Activated naive CD8-positive, alpha-beta T cell treated with anti-CD3 and anti-CD28 coated beads, Interleukin-2, amount 10 ng/mL, durations not matched to agents 7 days and 5 days (primary cell): Measurements from ENCODE around the gene CIAO1. TPM values are rescaled to one million over a fixed set of nuclear protein-coding genes. Genes with fewer than 3 reads are reported as not detected.
A peak's percentile ranks its signal among the peaks of the same experiment; 100 is the strongest.

Source experiments
- ATAC-seq: fragments of 150-1000 bp; cut with Tn5 transposase; one replicate; pipeline ENCODE4 v1.10.0; 2021; ENCODE audit warnings: low read depth, moderate library complexity
- POLR2A ChIA-PET: fragments of 350-600 bp; sonication (Branson Sonifier 250); formaldehyde crosslinking; loops from one replicate; lab custom pipeline; 2021; ENCODE audit warnings: antibody characterized with exemption; lab: Charles Lee
- DNase-seq: peaks from one replicate; pipeline ENCODE4 v3.0.0; 2021
- H3K27ac Mint-ChIP-seq: one replicate; pipeline ENCODE4 v1.8.0; 2022; ENCODE audit warnings: mild to moderate bottlenecking, mixed read lengths
- H3K27me3 Mint-ChIP-seq: one replicate; pipeline ENCODE4 v1.8.0; 2022; ENCODE audit warnings: mild to moderate bottlenecking, moderate library complexity, mixed read lengths
- H3K36me3 Mint-ChIP-seq: one replicate; pipeline ENCODE4 v1.8.0; 2021; ENCODE audit warnings: mild to moderate bottlenecking, mixed read lengths
- H3K4me1 Mint-ChIP-seq: one replicate; pipeline ENCODE4 v1.8.0; 2021; ENCODE audit warnings: mixed read lengths
- H3K4me3 Mint-ChIP-seq: one replicate; pipeline ENCODE4 v1.8.0; 2022; ENCODE audit warnings: mild to moderate bottlenecking, moderate library complexity, mixed read lengths
- H3K9me3 Mint-ChIP-seq: one replicate; pipeline ENCODE4 v1.8.0; 2021; ENCODE audit warnings: mixed read lengths
- total RNA-seq, 2 experiments: library from RNA; stranded (reverse); gene quantifications; one replicate each; pipeline ENCODE4 v1.2.3, GENCODE V29; 2021

Gene CIAO1
- total RNA-seq, 2 experiments from 2014 or later: 66.2 to 68.2 TPM

GRCh38 chr2:96240341-96241038, 25.5 kb upstream of the CIAO1 start:
- H3K4me1 Mint-ChIP-seq: peaks cover 28% of the 10 kb centered on the region
- ATAC-seq (no peak), DNase-seq (no peak)
- peak overlapping the region; percentile 63 for H3K27ac Mint-ChIP-seq
- POLR2A ChIA-PET: interaction anchor here (1.4 to 4.8 kb wide), 4 partner anchors 16 to 31 kb away, joined by 4 to 42 read pairs (median 6); partner anchors contain the start of gene STARD7
- H3K4me3 Mint-ChIP-seq: no peak overlapping the region
- H3K36me3 Mint-ChIP-seq: peaks cover 12% of the 10 kb centered on the region
- no peaks in the 10 kb centered on the region for H3K9me3 Mint-ChIP-seq
- H3K27me3 Mint-ChIP-seq: no peaks in the 10 kb centered on the region

GRCh38 chr2:96241227-96241626, 24.8 kb upstream of the CIAO1 start:
- Mint-ChIP-seq H3K4me3 (peak overlapping the region; percentile 74), H3K27ac (peak overlapping the region; percentile 97), H3K9me3 (no peaks in the 10 kb centered on the region), H3K36me3 (peaks cover 14% of the 10 kb centered on the region), H3K27me3 (no peaks in the 10 kb centered on the region), H3K4me1 (peaks cover 35% of the 10 kb centered on the region)
- ATAC-seq (no peak), DNase-seq (no peak)
- POLR2A ChIA-PET: interaction anchor here (0.9 to 4.8 kb wide), 9 partner anchors 8 to 67 kb away, joined by 3 to 42 read pairs (median 6); partner anchors contain the start of gene STARD7

- peak overlapping the region; percentile 97 for H3K27ac Mint-ChIP-seq
- H3K27me3 Mint-ChIP-seq: no peaks in the 10 kb centered on the region
- DNase-seq: peak; percentile 43
- H3K4me1 Mint-ChIP-seq: peaks cover 41% of the 10 kb centered on the region
- H3K36me3 Mint-ChIP-seq: peaks cover 17% of the 10 kb centered on the region
- H3K4me3 Mint-ChIP-seq: peak overlapping the region; percentile 74
- POLR2A ChIA-PET: interaction anchor here (0.6 to 4.8 kb wide), 13 partner anchors 9 to 68 kb away, joined by 3 to 42 read pairs (median 4); partner anchors contain the start of gene STARD7
- ATAC-seq: peak; percentile 96
- H3K9me3 Mint-ChIP-seq: no peaks in the 10 kb centered on the region
These were observed 24.0 kb upstream of the CIAO1 start for GRCh38 chr2:96241900-96242611.

GRCh38 chr2:96243843-96244242, 22.2 kb upstream of the CIAO1 start:
- ATAC-seq (no peak), DNase-seq (no peak)
- POLR2A ChIA-PET: interaction anchor here (2.5 kb wide), 1 partner anchor 10 kb away, joined by 10 read pairs; no protein-coding TSS in a partner anchor
- Mint-ChIP-seq H3K27me3 (no peaks in the 10 kb centered on the region), H3K9me3 (no peaks in the 10 kb centered on the region), H3K27ac (no peak overlapping the region), H3K4me1 (peaks cover 47% of the 10 kb centered on the region), H3K4me3 (no peak overlapping the region), H3K36me3 (peaks cover 17% of the 10 kb centered on the region)

DNA sequence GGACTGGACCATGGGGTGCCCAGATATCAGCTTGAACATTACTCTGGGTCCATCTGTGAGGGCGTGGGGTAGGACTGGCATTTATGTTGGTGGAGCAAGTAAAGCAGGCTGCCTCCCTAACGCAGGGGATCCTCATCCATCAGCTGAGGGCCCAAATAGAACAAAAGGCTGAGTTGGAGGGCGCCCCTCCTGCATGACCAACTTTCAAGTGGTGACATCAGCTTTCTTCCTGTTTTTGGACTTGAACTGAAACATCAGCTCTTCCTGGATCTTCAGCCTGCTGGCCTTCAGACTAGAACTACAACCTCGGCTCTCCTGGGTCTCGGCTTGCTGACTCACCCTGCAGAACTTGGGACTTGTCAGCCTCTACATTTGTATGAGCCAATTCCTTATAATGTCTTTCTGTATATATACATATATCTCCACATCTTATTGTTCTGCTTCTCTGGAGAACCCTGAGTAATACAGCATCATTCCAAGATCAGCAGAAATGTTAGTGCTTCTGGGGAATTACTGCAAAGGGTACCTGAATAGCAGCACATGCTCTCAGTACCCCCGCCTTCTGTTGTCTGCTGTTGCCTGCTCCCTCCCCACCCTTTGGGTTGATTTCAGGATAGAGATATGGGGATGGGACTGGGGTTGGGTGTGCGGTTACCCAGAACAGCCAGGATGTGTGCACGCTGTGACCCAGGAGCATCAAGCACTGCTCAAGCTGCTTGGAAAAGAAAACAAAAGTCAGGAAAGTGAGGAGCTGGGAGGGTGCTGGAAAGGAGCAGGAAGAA, 20.2 kb upstream of the CIAO1 start:
- H3K36me3 Mint-ChIP-seq: peaks cover 19% of the 10 kb centered on the region
- peaks cover 53% of the 10 kb centered on the region for H3K4me1 Mint-ChIP-seq
- POLR2A ChIA-PET: interaction anchor here (0.5 to 0.7 kb wide), 3 partner anchors 10 to 63 kb away, joined by 3 to 4 read pairs (median 3); no protein-coding TSS in a partner anchor

GRCh38 chr2:96247009-96247408, 19.0 kb upstream of the CIAO1 start:
- POLR2A ChIA-PET: no interaction called here
- H3K27me3 Mint-ChIP-seq: no peaks in the 10 kb centered on the region
- H3K27ac Mint-ChIP-seq: peak overlapping the region; percentile 50
- H3K9me3 Mint-ChIP-seq: no peaks in the 10 kb centered on the region
- no peak overlapping the region for H3K4me3 Mint-ChIP-seq
- peaks cover 19% of the 10 kb centered on the region for H3K36me3 Mint-ChIP-seq
- ATAC-seq: no peak
- DNase-seq: no peak
- H3K4me1 Mint-ChIP-seq: peaks cover 47% of the 10 kb centered on the region

More for the DNA sequence above, 20.2 kb upstream of the CIAO1 start:
- no peak overlapping the region for H3K4me3 Mint-ChIP-seq
- no peaks in the 10 kb centered on the region for H3K9me3 Mint-ChIP-seq
- H3K27ac Mint-ChIP-seq: peak overlapping the region; percentile 72
- no peak for DNase-seq
- no peaks in the 10 kb centered on the region for H3K27me3 Mint-ChIP-seq
- no peak for ATAC-seq

- no peak overlapping the region for H3K4me3 Mint-ChIP-seq
- peaks cover 40% of the 10 kb centered on the region for H3K4me1 Mint-ChIP-seq
- H3K36me3 Mint-ChIP-seq: peaks cover 17% of the 10 kb centered on the region
- peak overlapping the region; percentile 30 for H3K27ac Mint-ChIP-seq
- ATAC-seq: no peak
- H3K9me3 Mint-ChIP-seq: no peaks in the 10 kb centered on the region
- POLR2A ChIA-PET: no interaction called here
- DNase-seq: no peak
- H3K27me3 Mint-ChIP-seq: no peaks in the 10 kb centered on the region
These were observed 18.1 kb upstream of the CIAO1 start for GRCh38 chr2:96247896-96248295.

DNA sequence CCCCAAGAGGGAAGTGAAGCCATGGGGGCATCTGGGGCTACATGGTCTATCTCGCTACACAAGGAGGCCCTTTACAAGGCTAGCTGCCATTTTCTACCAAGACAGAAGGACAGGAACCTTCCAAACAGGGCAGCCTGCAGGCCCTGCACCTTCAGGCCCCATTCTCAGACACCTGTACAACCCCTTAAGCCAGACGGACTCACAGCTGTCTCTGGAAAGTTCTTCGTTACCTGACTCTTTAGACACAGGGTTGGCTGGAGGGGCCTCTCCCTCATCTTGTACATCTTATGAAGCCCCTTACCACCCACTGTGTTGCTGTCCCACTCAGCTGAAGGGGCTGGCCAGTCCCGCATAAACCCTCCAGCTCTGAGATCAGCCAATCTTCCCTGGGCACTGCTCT, 17.4 kb upstream of the CIAO1 start:
- peaks cover 38% of the 10 kb centered on the region for H3K4me1 Mint-ChIP-seq
- no peak for ATAC-seq
- no peaks in the 10 kb centered on the region for H3K9me3 Mint-ChIP-seq
- H3K4me3 Mint-ChIP-seq: no peak overlapping the region
- H3K27me3 Mint-ChIP-seq: no peaks in the 10 kb centered on the region
- no peak for DNase-seq
- H3K27ac Mint-ChIP-seq: no peak overlapping the region
- peaks cover 17% of the 10 kb centered on the region for H3K36me3 Mint-ChIP-seq
- POLR2A ChIA-PET: interaction anchor here (0.9 kb wide), 1 partner anchor 11 kb away, joined by 3 read pairs; no protein-coding TSS in a partner anchor

DNA sequence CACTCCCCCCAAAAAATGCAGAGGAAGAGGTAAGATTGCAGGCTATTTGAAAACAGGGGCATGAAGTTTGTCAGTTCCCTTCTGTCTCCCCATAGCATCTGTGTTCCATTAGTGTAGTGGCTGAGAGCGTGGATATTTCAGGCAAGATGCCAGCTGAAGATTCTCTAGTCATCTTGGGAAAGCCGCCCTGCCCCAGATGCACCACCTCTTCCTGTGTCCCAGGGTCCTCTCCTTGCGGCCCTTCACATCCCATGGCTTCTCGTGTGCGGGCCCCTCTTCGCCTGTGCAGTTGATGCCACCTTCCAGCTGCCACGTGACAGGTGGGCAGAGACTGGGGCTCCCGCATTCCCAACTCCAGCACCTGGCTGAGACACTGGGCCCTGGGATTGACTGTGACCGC, 16.4 kb upstream of the CIAO1 start:
- ATAC-seq: no peak
- H3K9me3 Mint-ChIP-seq: no peaks in the 10 kb centered on the region
- DNase-seq: no peak
- no peak overlapping the region for H3K4me3 Mint-ChIP-seq
- peaks cover 37% of the 10 kb centered on the region for H3K4me1 Mint-ChIP-seq
- no peaks in the 10 kb centered on the region for H3K27me3 Mint-ChIP-seq
- H3K36me3 Mint-ChIP-seq: peaks cover 19% of the 10 kb centered on the region
- H3K27ac Mint-ChIP-seq: peak overlapping the region; percentile 35
- POLR2A ChIA-PET: no interaction called here

GRCh38 chr2:96250188-96250587, 15.8 kb upstream of the CIAO1 start:
- Mint-ChIP-seq H3K9me3 (no peaks in the 10 kb centered on the region), H3K36me3 (peaks cover 16% of the 10 kb centered on the region), H3K4me1 (peaks cover 36% of the 10 kb centered on the region), H3K4me3 (no peak overlapping the region), H3K27me3 (no peaks in the 10 kb centered on the region), H3K27ac (peak overlapping the region; percentile 5)
- ATAC-seq (no peak), DNase-seq (no peak)
- POLR2A ChIA-PET: no interaction called here

GRCh38 chr2:96251721-96252292, 14.2 kb upstream of the CIAO1 start:
- POLR2A ChIA-PET: no interaction called here
- Mint-ChIP-seq H3K27me3 (no peaks in the 10 kb centered on the region), H3K36me3 (peaks cover 13% of the 10 kb centered on the region), H3K4me3 (no peak overlapping the region), H3K9me3 (no peaks in the 10 kb centered on the region), H3K27ac (no peak overlapping the region), H3K4me1 (peaks cover 30% of the 10 kb centered on the region)
- DNase-seq (no peak), ATAC-seq (no peak)

GRCh38 chr2:96252526-96252925, 13.5 kb upstream of the CIAO1 start:
- no peaks in the 10 kb centered on the region for H3K9me3 Mint-ChIP-seq
- POLR2A ChIA-PET: no interaction called here
- H3K36me3 Mint-ChIP-seq: peaks cover 11% of the 10 kb centered on the region
- DNase-seq (no peak), ATAC-seq (no peak)
- no peak overlapping the region for H3K27ac Mint-ChIP-seq
- no peaks in the 10 kb centered on the region for H3K27me3 Mint-ChIP-seq
- peaks cover 33% of the 10 kb centered on the region for H3K4me1 Mint-ChIP-seq
- no peak overlapping the region for H3K4me3 Mint-ChIP-seq
